ENCODE measurements around the gene PCDH15.

GRCh38 chr10:54372179-54372578, 428.9 kb downstream of the PCDH15 start:
- TF ChIP-seq CTCF (IDR thresholded peaks at IDR 0.05; ENCODE audit: poor library complexity) (no peak), EZH2phosphoT487 (IDR thresholded peaks at IDR 0.05; ENCODE audit: low read depth, severe bottlenecking, unreplicated experiment) (no peak), EZH2 (IDR thresholded peaks at IDR 0.05; ENCODE audit: borderline replicate concordance) (no peak)
